Lung (tissue), 12 donors: ENCODE measurements around the gene CTCFL. TPM values are rescaled to one million over a fixed set of nuclear protein-coding genes. Genes with fewer than 3 reads are reported as not detected.

ENCODE experiments used
- ATAC-seq: fragments of 200-7000 bp; cut with Tn5 transposase; one replicate; pipeline ENCODE4 v1.9.1; 2020; ENCODE audit warnings: moderate number of reproducible peaks; ENCODE audit not compliant: insufficient read depth, low FRiP score
- DNase-seq, 3 donors: peaks; one replicate each; pipeline ENCODE4 v3.0.0-alpha.2; 2013 to 2017
- H3K27ac ChIP-seq, 2 donors: one replicate each; pipeline ENCODE4 v1.5.1; 2013; ENCODE audit warnings: mild to moderate bottlenecking in 2 of 2, moderate library complexity in 2 of 2, control low read depth in 1 of 2, inconsistent platforms in 1 of 2, low read depth in 1 of 2, low read length in 1 of 2
- H3K27me3 ChIP-seq, 3 donors: one replicate each; pipeline ENCODE4 v1.5.1; 2013; ENCODE audit warnings: low read length in 2 of 3; ENCODE audit not compliant: control insufficient read depth in 3 of 3, insufficient read depth in 3 of 3
- H3K36me3 ChIP-seq, 4 donors: one replicate each; pipeline ENCODE4 v1.5.1; 2013; ENCODE audit warnings: low read length in 4 of 4, mild to moderate bottlenecking in 1 of 4, moderate library complexity in 1 of 4; ENCODE audit not compliant: control insufficient read depth in 4 of 4, insufficient read depth in 4 of 4
- H3K4me1 ChIP-seq, 5 donors: one replicate each; pipeline ENCODE4 v1.5.1; 2013; ENCODE audit warnings: low read length in 5 of 5, mild to moderate bottlenecking in 2 of 5, moderate library complexity in 1 of 5; ENCODE audit not compliant: control insufficient read depth in 5 of 5, insufficient read depth in 5 of 5
- H3K4me3 ChIP-seq: one replicate; pipeline ENCODE4 v1.5.1; 2013; ENCODE audit warnings: mild to moderate bottlenecking, control low read depth, moderate library complexity
- H3K9ac ChIP-seq, 2 donors: one replicate each; pipeline ENCODE4 v1.5.1; 2013; ENCODE audit warnings: low read length in 2 of 2, control low read depth in 1 of 2; ENCODE audit not compliant: insufficient read depth in 1 of 2
- H3K9me3 ChIP-seq, 4 donors: one replicate each; pipeline ENCODE4 v1.5.1; 2013; ENCODE audit warnings: low read length in 3 of 4, mild to moderate bottlenecking in 1 of 4, moderate library complexity in 1 of 4; ENCODE audit not compliant: control insufficient read depth in 4 of 4, insufficient read depth in 3 of 4
- CTCF ChIP-seq: IDR thresholded peaks from 2 replicates; pipeline ENCODE4 v1.5.1; 2012; ENCODE audit warnings: mild to moderate bottlenecking; ENCODE audit errors: control extremely low read depth, extremely low read depth
- WGBS, 2 donors: extraction: QIAGEN DNeasy Blood & Tissue Kit; methylation state at CpG; one replicate each; pipeline ENCODE4 v1.1.7; 2013; 5-methylcytosine and 5-hydroxymethylcytosine counted together
- polyA plus RNA-seq, 2 donors: library from polyadenylated mRNA; stranded (reverse); fragments of 200-250 nt; gene quantifications; one replicate each; pipeline ENCODE4 v1.2.1, GENCODE V29; 2013
- total RNA-seq, 2 donors: library from RNA; depleted of rRNA in 1 of 2; stranded (reverse); fragments of >200 nt in 1 of 2; gene quantifications; one replicate each; pipeline ENCODE4 v1.2.1, GENCODE V29; 2014 to 2021
- donor health status: control.
- donor health status: control.
- donor health status: Bipolar disorder and iron deficiency.
- donor health status: healthy.
- donor health status: DM: yes; HTN: yes; CAD: no.

Gene CTCFL
- total and polyA plus RNA-seq, 4 donors, result 0.02 TPM; not detected in 3

GRCh38 chr20:57479196-57479595 is 45.7 kb downstream of the CTCFL start:
- Histone ChIP-seq H3K9me3 (no peaks in the 10 kb centered on the region), H3K4me3 (no peak overlapping the region), H3K36me3 (no peaks in the 10 kb centered on the region), H3K4me1 (peaks cover 0 to 3% (median 0%) of the 10 kb centered on the region in 5 donors), H3K27me3 (no peaks in the 10 kb centered on the region), H3K27ac (no peak overlapping the region), H3K9ac (no peak overlapping the region)
- 90 to 92% methylated on average over 3 of the region's 3 CpGs for WGBS, 2 donors
- no peak for ATAC-seq
- TF ChIP-seq CTCF, result no peak
- DNase-seq, result no peak

- WGBS, 2 donors, result 50 to 59% methylated on average over 9 of the region's 9 CpGs
- Histone ChIP-seq H3K27ac (no peak overlapping the region), H3K4me3 (no peak overlapping the region), H3K9ac (no peak overlapping the region), H3K27me3 (no peaks in the 10 kb centered on the region), H3K36me3 (no peaks in the 10 kb centered on the region), H3K4me1 (peaks cover 0 to 5% (median 3%) of the 10 kb centered on the region in 5 donors), H3K9me3 (no peaks in the 10 kb centered on the region)
- DNase-seq, result no peak
- ATAC-seq, result no peak
- TF ChIP-seq CTCF, result no peak
Observed at GRCh38 chr20:57478176-57478575, 46.8 kb downstream of the CTCFL start.

- Histone ChIP-seq H3K36me3 (no peaks in the 10 kb centered on the region), H3K4me1 (peaks cover 0 to 7% (median 2%) of the 10 kb centered on the region in 5 donors), H3K9me3 (no peaks in the 10 kb centered on the region), H3K27me3 (no peaks in the 10 kb centered on the region), H3K27ac (no peak overlapping the region), H3K4me3 (no peak overlapping the region), H3K9ac (no peak overlapping the region)
- 56 to 70% methylated on average over 17 of the region's 17 CpGs for WGBS, 2 donors
- no peak for DNase-seq
- TF ChIP-seq CTCF, result no peak
- no peak for ATAC-seq
Observed at GRCh38 chr20:57476641-57477461, 48.1 kb downstream of the CTCFL start.
